HepG2 (cell line): ENCODE data around the gene INAFM1. TPM values are rescaled to one million over a fixed set of nuclear protein-coding genes. Genes with fewer than 3 reads are reported as not detected.

Experiments
- CAMTA2 ChIP-seq: sonication (generic); formaldehyde crosslinking; IDR thresholded peaks from 2 replicates; pipeline ENCODE4 v1.4.0; 2020; ENCODE audit warnings: mild to moderate bottlenecking, missing genetic modification reagents, borderline replicate concordance
- KMT2B ChIP-seq: IDR thresholded peaks from 2 replicates; pipeline ENCODE4 v1.6.1; 2016; ENCODE audit warnings: missing genetic modification reagents, missing compliant biosample characterization
- MZF1 ChIP-seq: sonication (generic); formaldehyde crosslinking; IDR thresholded peaks from 2 replicates; pipeline ENCODE4 v1.8.1; 2023; ENCODE audit warnings: mild to moderate bottlenecking, missing genetic modification reagents, borderline replicate concordance
- NR1H2 ChIP-seq: sonication (generic); formaldehyde crosslinking; IDR thresholded peaks from 2 replicates; pipeline ENCODE4 v1.8.1; 2022; ENCODE audit warnings: low read depth, missing genetic modification reagents, borderline replicate concordance
- RELA ChIP-seq: sonication (generic); formaldehyde crosslinking; IDR thresholded peaks from 2 replicates; pipeline ENCODE4 v1.4.0; 2020; ENCODE audit warnings: missing genetic modification reagents
- ZFP82 ChIP-seq: sonication (generic); formaldehyde crosslinking; IDR thresholded peaks from 2 replicates; pipeline ENCODE4 v1.5.1; 2020; ENCODE audit warnings: mild to moderate bottlenecking, missing genetic modification reagents, borderline replicate concordance
- ZNF451 ChIP-seq: sonication (generic); formaldehyde crosslinking; IDR thresholded peaks from 2 replicates; pipeline ENCODE4 v1.5.0; 2020; ENCODE audit warnings: mild to moderate bottlenecking, missing genetic modification reagents
- ZNF703 ChIP-seq: sonication (generic); formaldehyde crosslinking; IDR thresholded peaks from 2 replicates; pipeline ENCODE4 v1.5.1; 2020; ENCODE audit warnings: missing genetic modification reagents, mild to moderate bottlenecking, moderate library complexity, borderline replicate concordance
- polyA plus RNA-seq, 8 experiments: library from polyadenylated mRNA; depleted of rRNA in 3 of 8; stranded (reverse) in 7 of 8; unstranded in 1 of 8; fragments of >200 nt; fragmentation: Illumina TruSeq in 4 of 8; extraction: Trizol in 4 of 8; gene quantifications; 2 replicates each; pipeline versions ENCODE4 v1.2.1 to v1.2.3, GENCODE V29; 2011 to 2016; ENCODE audit warnings: low read depth in 4 of 8, missing spikeins in 1 of 8, mixed read lengths in 1 of 8; ENCODE audit not compliant: insufficient read depth in 1 of 8
- total RNA-seq, 5 experiments: library from RNA; depleted of rRNA; stranded (reverse); fragments of >200 nt; fragmentation: Illumina TruSeq; extraction: Trizol; gene quantifications; 2 replicates each; pipeline ENCODE4 v1.2.3, GENCODE V29; 2016; ENCODE audit warnings: low read depth in 1 of 5
- TF ChIP-seq, protein P1 (sequence below): IDR thresholded peaks from 2 replicates; pipeline ENCODE4 v1.6.1; 2016; ENCODE audit warnings: low read depth, missing genetic modification reagents, missing compliant biosample characterization
- TF ChIP-seq, protein P2 (sequence below): sonication (generic); formaldehyde crosslinking; IDR thresholded peaks from 2 replicates; pipeline ENCODE4 v1.5.0; 2020; ENCODE audit warnings: missing genetic modification reagents
- TF ChIP-seq, protein P3 (sequence below): sonication (generic); formaldehyde crosslinking; IDR thresholded peaks from 2 replicates; pipeline ENCODE4 v1.4.0; 2020; ENCODE audit warnings: missing genetic modification reagents, borderline replicate concordance
- TF ChIP-seq, protein P4 (sequence below): sonication (generic); formaldehyde crosslinking; IDR thresholded peaks from 2 replicates; pipeline ENCODE4 v1.5.1; 2020; ENCODE audit warnings: missing genetic modification reagents, mild to moderate bottlenecking, borderline replicate concordance

Gene INAFM1
- total and polyA plus RNA-seq, 2 of the 13 experiments (the other 11 are each of a cell fraction or from before 2014, with no cell fraction given) = 0.88 to 1.9 TPM

DNA sequence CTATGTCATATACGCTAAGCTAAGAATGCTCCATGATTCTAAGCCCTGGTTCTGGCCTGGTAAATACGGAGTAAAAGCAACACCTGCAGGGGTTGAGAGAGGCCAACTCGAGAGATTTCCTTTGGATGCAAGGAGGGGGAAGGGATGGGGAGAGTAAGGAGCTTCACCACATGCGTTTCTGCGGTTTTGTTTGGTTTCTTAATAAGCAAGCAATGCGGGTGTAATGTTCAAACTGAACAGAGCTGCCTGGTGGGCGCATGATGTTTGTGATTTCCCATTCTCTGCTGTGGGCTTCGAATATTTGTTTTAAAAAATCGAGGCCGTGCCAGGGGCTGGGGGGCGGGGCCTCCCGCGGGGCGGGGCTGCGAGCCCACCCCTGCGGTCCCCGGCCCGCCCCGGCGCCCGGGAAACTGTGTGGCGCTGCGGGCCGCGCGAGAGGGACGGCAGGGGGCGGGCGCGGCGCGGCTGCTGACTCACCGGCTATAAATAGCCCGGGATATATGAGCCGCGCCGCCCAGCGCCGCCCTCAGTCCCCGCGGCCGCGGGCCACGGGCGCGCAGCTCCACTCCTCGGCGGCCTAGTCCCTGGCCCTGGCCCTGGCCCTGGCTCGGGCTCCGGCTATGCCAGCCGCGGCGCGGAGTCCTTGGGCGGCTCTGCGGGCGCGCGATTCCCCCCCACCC, 48.8 kb upstream of the INAFM1 start (continued):
- peak; percentile 81; the same call in 1 of the 2 replicates for TF ChIP-seq ZNF451 (CRISPR knock-in tag)
- peak; percentile 77; the same call in 1 of the 2 replicates for TF ChIP-seq ZFP82 (CRISPR knock-in tag)
- TF ChIP-seq NR1H2 = peak; percentile 66; the same call in 1 of the 2 replicates
- TF ChIP-seq, protein P1, sequence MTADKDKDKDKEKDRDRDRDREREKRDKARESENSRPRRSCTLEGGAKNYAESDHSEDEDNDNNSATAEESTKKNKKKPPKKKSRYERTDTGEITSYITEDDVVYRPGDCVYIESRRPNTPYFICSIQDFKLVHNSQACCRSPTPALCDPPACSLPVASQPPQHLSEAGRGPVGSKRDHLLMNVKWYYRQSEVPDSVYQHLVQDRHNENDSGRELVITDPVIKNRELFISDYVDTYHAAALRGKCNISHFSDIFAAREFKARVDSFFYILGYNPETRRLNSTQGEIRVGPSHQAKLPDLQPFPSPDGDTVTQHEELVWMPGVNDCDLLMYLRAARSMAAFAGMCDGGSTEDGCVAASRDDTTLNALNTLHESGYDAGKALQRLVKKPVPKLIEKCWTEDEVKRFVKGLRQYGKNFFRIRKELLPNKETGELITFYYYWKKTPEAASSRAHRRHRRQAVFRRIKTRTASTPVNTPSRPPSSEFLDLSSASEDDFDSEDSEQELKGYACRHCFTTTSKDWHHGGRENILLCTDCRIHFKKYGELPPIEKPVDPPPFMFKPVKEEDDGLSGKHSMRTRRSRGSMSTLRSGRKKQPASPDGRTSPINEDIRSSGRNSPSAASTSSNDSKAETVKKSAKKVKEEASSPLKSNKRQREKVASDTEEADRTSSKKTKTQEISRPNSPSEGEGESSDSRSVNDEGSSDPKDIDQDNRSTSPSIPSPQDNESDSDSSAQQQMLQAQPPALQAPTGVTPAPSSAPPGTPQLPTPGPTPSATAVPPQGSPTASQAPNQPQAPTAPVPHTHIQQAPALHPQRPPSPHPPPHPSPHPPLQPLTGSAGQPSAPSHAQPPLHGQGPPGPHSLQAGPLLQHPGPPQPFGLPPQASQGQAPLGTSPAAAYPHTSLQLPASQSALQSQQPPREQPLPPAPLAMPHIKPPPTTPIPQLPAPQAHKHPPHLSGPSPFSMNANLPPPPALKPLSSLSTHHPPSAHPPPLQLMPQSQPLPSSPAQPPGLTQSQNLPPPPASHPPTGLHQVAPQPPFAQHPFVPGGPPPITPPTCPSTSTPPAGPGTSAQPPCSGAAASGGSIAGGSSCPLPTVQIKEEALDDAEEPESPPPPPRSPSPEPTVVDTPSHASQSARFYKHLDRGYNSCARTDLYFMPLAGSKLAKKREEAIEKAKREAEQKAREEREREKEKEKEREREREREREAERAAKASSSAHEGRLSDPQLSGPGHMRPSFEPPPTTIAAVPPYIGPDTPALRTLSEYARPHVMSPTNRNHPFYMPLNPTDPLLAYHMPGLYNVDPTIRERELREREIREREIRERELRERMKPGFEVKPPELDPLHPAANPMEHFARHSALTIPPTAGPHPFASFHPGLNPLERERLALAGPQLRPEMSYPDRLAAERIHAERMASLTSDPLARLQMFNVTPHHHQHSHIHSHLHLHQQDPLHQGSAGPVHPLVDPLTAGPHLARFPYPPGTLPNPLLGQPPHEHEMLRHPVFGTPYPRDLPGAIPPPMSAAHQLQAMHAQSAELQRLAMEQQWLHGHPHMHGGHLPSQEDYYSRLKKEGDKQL (CRISPR knock-in tag) = 0 out of 2 replicates have a peak, but pooled peaks have one; percentile 15
- TF ChIP-seq, protein P2, sequence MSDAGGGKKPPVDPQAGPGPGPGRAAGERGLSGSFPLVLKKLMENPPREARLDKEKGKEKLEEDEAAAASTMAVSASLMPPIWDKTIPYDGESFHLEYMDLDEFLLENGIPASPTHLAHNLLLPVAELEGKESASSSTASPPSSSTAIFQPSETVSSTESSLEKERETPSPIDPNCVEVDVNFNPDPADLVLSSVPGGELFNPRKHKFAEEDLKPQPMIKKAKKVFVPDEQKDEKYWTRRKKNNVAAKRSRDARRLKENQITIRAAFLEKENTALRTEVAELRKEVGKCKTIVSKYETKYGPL (CRISPR knock-in tag) = peak; percentile 25; the same call in 1 of the 2 replicates
- no peak for TF ChIP-seq KMT2B (CRISPR knock-in tag)
- 0 out of 2 replicates have a peak, but pooled peaks have one; percentile 56 for TF ChIP-seq ZNF703
- no peak for TF ChIP-seq MZF1 (CRISPR knock-in tag)
- TF ChIP-seq, protein P3, sequence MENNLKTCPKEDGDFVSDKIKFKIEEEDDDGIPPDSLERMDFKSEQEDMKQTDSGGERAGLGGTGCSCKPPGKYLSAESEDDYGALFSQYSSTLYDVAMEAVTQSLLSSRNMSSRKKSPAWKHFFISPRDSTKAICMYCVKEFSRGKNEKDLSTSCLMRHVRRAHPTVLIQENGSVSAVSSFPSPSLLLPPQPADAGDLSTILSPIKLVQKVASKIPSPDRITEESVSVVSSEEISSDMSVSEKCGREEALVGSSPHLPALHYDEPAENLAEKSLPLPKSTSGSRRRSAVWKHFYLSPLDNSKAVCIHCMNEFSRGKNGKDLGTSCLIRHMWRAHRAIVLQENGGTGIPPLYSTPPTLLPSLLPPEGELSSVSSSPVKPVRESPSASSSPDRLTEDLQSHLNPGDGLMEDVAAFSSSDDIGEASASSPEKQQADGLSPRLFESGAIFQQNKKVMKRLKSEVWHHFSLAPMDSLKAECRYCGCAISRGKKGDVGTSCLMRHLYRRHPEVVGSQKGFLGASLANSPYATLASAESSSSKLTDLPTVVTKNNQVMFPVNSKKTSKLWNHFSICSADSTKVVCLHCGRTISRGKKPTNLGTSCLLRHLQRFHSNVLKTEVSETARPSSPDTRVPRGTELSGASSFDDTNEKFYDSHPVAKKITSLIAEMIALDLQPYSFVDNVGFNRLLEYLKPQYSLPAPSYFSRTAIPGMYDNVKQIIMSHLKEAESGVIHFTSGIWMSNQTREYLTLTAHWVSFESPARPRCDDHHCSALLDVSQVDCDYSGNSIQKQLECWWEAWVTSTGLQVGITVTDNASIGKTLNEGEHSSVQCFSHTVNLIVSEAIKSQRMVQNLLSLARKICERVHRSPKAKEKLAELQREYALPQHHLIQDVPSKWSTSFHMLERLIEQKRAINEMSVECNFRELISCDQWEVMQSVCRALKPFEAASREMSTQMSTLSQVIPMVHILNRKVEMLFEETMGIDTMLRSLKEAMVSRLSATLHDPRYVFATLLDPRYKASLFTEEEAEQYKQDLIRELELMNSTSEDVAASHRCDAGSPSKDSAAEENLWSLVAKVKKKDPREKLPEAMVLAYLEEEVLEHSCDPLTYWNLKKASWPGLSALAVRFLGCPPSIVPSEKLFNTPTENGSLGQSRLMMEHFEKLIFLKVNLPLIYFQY (CRISPR knock-in tag) = 0 out of 2 replicates have a peak, but pooled peaks have one; percentile 56
- TF ChIP-seq CAMTA2 = 0 out of 2 replicates have a peak, but pooled peaks have one; percentile 28
- TF ChIP-seq, protein P4, sequence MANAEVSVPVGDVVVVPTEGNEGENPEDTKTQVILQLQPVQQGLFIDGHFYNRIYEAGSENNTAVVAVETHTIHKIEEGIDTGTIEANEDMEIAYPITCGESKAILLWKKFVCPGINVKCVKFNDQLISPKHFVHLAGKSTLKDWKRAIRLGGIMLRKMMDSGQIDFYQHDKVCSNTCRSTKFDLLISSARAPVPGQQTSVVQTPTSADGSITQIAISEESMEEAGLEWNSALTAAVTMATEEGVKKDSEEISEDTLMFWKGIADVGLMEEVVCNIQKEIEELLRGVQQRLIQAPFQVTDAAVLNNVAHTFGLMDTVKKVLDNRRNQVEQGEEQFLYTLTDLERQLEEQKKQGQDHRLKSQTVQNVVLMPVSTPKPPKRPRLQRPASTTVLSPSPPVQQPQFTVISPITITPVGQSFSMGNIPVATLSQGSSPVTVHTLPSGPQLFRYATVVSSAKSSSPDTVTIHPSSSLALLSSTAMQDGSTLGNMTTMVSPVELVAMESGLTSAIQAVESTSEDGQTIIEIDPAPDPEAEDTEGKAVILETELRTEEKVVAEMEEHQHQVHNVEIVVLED = peak; percentile 54; the same call in 1 of the 2 replicates
- TF ChIP-seq RELA = peak; percentile 88; the same call in 1 of the 2 replicates
